GM21723 (cell line): Measurements from ENCODE around the gene LILRA6.
"Not testable (repeated sequence)": the region's sequence is repeated elsewhere in the genome, so short reads cannot be mapped to it uniquely, and the experiment has no call there.

Source experiments
- ATAC-seq: cut with Tn5 transposase; IDR thresholded peaks from one replicate; pipeline ENCODE4 v1.9.1; 2021; ENCODE audit warnings: mild to moderate bottlenecking, moderate library complexity; ENCODE audit not compliant: unreplicated experiment

LILRA6 gene

DNA sequence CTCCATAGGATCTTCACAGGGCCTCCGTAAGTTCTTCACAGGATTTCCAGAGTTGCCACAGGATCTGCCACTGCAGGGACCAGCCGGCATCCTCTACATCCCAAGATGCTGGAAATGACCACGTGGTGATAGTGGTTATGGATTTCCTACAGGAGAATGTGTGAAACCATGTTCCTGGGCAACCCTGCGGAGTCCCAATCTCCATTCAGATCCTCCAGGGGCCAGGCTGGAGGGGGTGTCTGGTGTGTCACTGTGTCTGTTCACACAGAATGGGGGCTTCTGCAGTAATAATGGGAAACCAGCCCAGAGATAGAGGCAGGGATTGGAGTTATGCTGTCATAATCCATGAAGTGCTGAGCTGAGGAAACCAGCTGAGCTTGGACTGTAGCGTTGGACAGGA, 8.6 kb downstream of the LILRA6 start:
- ATAC-seq = no peak

DNA sequence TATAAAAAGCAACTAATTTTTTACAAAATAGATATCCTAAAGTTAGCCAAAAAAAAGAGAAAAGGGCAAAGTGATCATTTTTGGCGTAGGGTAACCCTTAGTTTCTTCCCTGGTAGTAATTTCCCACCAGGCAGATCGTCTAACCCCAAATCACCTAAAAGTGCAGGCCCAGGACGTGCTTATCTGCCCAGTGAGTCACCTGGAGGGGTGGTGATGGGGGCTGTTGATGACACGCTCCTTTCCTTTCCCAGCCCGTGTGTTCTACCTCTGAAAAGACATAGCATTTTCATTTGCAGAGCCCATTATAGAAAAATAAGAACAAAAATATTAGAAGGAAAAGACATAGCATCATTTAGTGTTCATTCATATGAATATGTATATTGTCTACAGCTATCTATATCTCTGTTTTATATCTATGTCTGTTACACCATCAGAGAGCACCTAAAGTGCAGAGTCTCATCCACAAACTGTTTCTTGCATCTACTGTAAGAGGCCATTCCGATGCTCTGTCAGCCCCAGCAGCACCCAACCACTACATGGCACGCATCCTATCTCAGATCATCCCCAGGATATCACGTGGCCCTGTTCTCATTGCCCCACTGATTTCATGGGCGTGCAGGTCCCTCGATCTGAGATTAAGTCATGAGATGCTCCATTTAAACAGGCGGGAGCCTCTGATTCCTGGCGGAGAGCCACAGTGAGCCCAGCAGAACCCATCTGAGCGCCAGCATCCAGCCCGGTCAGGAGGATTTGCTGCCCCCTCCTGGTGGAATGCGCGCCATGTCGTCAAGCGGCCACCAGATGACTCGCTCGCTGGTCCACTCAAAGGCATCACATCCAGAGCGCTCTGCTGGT, 11.3 kb downstream of the LILRA6 start:
- no peak for ATAC-seq

DNA sequence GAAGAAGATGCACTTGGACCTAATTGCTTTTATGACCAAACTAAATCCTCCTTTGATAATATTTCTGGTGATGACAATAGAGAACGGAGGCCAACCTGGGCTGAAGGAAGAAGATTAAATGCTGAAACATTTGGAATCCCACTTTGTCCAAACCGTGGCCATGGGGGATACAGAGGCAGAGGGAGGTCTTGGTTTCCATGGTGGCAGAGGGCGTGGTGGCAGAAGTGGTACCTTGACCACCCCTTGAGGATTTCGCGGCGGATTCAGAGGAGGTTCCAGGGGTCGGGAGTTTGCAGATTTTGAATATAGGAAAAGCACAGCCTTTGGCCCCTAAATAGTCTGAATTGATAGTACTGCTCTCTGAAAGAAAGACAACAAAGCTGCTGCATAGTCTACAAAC, 12.6 kb downstream of the LILRA6 start:
- ATAC-seq = no peak

DNA sequence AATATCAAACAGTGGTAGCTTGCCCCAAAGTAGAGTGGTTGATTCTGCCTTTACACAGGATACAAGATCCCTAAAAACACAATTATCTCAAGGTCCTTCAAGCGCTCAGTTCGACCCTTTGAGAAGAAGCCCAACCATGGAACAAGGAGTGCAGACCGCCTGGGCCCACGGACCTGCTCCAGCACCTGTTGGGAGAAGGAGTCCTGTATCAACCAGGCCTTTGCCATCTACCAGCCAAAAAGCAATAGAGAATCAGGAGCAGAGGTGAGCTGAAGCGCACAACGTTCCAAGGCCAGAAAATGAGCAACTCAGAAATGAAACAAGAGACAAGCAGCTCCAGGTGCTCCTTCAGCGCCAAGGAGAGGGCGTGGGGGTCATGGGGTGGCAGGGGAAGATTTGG, 13.4 kb downstream of the LILRA6 start:
- no peak for ATAC-seq

DNA sequence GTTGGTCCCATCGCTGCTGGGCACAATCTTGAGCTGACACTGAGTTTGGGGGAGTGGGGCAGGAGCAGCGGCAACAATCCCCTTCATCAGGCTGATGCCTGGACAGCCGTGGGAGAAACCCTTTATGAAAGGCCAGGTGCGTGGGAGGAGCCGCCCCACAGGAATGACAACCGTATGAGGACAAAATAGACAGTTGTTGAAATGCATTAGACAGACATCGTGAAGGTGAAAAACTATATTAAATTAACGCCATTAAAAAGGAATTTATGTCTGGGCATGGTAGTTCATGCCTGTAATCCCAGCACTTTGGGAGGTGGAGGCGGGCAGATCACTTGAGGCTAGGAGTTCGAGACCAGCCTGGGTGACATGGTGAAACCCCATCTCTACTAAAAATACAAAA, 18.0 kb downstream of the LILRA6 start:
- not testable (repeated sequence) for ATAC-seq

DNA sequence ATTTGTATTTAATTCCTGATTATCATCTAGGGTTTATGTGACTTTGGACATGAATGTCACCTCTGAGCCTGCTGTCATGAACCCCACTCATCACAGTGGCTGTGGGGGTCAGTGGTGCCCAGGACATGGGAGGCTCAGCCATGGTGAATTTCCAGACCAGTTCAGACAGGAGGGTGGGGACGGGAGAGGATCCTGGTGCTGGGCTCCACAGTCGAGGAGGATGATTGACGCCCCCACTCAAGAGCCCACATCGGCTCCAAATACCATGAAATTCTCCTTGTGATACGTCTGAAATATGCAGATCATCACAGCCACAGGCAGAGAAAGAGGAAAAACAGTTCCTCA, 18.7 kb downstream of the LILRA6 start:
- ATAC-seq = not testable (repeated sequence)

DNA sequence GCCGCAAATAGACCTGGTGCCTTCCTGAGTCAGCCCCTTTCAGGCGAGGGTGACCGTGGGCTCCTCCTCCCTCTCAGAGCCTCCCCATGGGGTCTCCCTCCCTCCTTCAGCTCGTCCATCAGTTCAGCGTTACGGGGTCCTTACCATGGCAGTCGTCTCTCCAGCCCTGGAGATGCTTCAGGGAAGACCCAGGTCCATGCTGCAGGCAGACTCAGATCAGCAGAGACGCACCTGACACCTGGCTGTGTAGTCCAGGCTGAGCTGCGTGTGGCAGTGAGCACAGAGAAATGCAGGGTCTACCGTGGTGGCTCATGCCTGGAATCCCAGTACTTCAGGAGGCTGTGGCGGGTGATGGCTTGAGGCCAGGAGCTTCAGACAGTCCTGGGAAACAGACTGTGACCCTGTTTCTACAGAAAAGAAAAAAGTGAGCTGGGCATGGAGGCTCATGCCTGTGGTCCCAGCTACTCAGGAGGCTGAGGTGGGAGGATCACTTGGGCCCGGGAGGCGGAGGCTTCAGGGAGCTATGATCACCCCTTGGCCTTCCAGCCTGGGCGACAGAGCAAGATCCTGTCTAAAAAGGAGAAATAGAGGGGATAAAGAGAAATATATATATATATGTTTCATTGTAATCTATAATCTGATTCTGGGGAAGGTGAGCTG, 19.2 kb downstream of the LILRA6 start:
- ATAC-seq = not testable (repeated sequence)

DNA sequence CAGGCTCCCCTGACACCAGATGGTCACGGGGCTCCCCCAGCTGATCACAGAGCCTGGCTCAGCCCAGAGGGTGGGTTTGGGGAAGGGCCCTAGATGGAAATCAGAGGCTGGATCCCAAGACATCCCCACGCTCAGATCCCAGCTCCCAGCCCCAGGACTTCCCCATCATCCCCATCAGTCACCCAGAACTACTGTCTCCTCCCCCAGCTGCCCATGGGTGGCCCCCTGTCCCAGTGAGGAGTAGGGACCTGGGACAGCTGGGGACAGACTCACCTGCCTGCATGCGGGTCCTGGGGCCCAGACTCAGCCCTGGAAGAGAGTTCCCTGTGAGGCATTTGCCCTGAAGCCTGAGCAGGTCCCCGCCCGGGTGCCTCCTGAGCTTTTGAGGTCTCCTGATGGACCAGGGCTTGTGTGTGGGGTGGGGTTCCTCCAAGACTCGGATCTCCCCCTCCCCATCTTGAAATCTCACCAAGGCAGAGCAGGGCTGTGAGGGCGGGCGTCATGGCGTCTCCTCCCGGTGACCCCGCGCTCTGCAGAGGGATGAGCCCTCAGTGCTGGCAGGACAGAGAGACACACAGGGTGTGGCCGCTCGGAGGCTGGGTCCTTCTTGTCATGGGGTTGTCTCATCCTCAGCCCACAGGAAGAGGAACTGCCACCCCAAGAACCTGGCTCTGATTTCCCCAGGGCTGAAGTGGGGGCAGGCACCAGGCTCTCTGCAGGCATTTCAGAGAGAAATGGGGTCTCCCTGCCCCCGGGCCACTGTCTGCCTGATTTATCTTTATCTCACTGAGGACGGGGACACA, 19.9 kb downstream of the LILRA6 start, which contains the start of gene LILRB3:
Gene LILRB3, minus strand, starts transcription at position 534 of the 803 bp plus-strand sequence. Its CDS starts 31 bp downstream, at position 503.
- not testable (repeated sequence) for ATAC-seq

DNA sequence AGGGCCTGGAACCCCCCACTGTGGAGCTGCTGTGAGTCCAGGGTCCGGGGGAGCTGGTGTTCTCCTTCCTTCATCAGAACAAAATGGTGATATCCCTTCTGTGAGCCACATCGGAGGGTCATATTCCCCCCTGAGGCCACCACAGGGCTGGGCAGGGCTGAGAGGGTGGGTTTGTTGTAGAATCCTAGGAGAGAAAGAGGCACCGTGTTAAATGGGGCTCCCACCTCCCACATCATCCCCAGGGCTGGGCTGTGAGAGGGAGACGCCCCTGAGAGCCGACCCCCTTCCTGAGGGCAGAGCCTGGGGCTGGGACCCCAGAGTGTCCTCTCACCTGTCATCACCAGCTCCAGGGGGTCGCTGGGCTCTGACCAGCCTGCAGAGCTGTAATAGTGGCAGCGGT, 20.6 kb downstream of the LILRA6 start:
- ATAC-seq = not testable (repeated sequence)

DNA sequence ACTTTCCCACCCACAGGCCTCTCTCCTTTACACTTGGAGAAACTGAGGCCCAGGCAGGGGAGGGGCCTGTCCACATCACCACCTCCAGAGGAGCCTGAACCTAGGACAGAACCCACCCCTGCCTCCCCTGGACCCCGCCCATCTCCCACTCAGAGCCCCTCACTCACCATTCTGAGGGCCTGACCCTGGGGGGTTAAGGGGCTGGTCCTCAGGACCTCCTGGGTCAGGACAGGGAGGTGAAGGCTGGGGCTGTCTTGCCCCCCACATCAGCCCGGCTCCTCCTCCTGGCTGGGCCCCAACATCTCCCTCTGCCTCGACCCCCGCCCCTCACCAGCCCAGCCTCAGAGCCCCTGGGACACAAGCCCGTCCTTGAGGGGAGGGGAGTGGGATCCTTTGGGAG, 22.9 kb downstream of the LILRA6 start:
- ATAC-seq = not testable (repeated sequence)

DNA sequence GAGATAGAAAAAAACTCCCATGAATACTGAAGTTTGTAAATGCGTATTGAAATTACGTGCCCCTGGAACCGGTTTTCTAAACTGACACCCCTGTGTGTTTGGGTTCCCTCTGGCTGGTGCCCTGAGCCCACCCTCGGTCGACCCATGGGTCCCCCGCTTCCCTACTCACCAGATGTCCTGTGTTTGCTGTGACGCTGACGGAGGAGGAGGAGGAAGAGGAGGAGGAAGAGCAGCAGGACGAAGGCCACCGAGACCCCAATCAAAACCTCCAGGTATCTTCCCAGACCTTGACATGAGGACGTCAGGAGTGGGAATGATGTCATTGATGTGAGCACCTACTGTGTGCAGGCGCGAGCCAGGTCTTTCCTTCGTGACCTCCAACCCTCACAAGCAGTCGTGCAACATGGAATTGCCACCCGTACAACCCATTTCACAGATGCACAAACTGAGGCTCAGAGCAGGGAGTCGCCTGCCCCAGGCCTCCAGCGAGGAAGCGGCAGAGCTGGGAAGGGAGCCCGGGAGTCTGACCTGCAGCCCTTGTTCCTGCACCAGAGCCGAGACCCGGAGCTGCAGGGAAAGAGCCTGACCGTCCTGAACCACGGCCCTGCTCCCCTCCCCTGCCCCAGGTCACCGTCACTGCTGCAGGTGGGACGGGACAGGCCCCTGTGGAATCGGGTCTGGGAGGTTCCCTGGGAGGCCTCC, 23.5 kb downstream of the LILRA6 start:
- no peak for ATAC-seq

DNA sequence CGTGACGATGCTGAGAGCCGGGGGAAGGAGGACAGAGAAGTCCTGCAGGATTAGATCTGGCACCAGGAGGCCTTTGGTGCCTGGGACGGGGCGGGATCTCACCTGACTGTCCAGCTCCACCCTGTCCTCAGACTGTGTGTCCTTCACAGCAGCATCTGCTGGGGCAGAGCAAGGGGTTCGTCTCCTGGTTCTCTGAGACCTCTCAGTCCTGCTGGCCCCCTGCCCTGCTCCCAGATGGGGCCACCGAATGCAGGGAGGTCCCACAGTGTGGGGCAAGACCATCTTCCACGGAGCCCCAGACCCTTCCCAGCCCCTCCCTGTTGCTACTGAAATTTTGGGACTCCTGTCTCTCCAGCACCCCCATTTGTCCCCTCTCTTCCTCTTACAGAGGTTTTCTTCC, 24.3 kb downstream of the LILRA6 start:
- ATAC-seq = no peak

DNA sequence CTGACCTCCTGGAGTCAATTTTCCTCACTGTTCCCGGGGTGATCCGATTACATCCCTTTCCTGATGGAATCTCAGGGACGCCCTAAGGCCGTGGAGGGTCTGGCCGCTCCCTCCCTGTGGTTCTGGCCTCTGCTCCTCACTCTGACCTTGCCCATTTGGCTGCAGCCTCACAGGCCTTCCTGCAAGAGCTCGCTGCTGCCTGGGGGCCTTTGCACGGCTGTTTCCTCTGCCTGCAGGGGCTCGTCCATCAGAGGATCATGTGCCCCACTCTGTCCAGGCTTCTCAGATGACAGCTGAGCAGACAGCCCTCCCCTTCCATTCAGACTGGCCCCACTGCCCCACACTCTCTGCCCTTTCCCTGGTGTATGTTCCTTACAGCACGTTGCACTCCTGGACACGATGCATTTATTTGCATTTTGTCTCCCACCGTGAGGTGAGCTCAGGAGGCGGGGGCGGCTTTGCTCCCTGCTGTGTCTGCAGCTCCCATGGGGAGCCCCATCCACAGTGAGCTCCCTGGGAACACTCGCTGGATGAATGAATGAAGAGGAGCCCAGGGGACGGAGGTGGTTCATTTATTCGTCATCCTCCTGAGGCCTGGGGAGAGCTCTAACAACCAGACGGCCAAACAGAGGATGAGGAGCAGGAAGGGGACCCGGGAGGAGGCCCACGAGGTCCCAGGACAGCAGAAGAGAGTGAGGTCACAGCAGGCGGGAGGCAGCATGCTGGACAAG, 24.9 kb downstream of the LILRA6 start:
- not testable (repeated sequence) for ATAC-seq

DNA sequence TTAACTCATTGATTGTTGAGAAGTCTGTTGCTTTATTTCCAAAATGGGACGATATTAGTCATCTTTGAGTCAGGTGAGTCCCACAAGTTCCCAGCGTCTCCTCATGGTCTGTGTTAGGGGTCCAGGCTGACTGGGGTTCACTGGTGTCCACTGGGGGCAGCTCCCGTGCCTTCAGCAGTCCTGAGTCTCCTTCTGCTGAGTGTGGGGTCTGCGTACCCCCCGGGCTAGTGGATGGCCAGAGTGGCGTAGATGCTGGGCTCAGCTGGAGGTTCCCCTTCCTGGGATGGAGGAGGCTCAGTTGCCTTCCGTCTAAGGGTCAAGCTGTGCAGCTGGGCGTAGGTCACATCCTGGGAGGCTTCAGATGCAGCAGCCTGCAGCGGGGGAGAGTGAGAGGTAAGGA, 25.7 kb downstream of the LILRA6 start:
- ATAC-seq = no peak

DNA sequence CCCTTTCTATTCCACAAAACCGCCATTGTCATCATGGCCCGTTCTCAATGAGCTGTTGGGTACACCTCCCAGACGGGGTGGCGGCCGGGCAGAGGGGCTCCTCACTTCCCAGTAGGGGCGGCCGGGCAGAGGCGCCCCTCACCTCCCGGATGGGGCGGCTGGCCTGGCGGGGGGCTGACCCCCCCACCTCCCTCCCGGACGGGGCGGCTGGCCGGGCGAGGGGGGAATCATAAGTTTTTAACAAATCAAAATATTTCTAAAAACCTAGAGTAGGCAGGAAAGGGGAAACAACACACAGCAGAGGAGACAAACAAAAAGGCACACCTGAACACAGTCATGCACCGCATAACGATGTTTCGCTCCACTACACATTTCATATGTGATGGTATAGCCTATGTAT, 27.9 kb downstream of the LILRA6 start:
- ATAC-seq = not testable (repeated sequence)

DNA sequence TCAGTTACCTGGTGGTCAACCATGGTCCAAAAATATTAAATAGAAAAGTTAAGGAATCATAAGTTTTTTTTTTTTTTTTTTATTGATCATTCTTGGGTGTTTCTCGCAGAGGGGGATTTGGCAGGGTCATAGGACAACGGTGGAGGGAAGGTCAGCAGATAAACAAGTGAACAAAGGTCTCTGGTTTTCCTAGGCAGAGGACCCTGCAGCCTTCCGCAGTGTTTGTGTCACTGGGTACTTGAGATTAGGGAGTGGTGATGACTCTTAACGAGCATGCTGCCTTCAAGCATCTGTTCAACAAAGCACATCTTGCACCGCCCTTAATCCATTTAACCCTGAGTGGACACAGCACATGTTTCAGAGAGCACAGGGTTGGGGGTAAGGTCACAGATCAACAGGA, 28.4 kb downstream of the LILRA6 start:
- ATAC-seq = not testable (repeated sequence)

DNA sequence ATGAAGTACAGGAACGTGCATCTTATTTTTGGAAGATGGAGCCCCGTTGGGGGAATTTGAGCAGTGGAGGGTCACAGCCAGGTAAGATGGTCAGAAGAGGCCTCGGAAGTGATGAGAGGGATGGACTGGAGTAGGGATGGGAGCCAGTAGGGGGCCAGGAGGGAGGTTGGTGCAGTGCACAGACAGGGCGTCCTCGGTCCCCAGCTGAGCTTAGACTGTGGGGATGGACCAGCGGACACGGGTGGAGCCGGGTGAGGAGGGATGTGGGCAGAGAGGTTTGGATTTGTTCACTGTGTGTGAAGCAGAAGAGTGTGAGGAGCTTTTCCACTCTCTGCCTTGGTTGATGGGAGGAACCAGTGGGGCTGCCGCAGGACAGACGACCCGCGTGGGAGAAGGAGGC, 31.4 kb downstream of the LILRA6 start:
- no peak for ATAC-seq

DNA sequence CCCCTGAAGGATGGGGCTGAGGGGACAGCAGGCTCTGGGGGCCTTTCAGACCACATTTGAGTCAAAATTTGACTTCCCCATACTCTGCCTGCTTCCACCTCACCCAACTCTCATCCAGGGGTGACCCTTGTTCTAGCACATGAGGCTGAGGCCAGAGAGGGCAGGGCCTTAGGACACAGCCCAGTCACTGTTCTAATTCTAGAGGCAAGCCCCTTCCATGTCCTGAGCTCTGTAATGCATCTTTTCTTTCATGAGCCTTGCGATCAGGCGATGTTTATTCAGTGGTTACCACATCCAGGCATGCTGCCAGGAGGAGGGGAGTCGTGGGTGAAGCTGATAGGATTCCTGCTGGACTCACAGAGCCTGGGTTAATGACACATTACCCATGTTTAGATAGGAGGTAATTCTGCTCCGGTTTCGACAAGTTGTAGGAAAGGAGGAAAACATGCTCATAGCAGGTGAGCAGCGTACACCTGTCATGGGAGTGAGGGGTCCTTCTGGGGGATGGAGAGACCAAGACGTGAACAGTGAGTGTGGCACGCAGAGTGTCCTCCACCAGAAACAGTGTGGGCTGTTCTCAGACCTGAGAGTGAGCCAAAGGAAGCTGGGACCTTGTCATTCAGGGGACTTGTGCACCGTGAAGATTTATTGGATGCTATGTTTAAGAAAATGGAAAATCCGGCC, 32.6 kb downstream of the LILRA6 start:
- no peak for ATAC-seq

DNA sequence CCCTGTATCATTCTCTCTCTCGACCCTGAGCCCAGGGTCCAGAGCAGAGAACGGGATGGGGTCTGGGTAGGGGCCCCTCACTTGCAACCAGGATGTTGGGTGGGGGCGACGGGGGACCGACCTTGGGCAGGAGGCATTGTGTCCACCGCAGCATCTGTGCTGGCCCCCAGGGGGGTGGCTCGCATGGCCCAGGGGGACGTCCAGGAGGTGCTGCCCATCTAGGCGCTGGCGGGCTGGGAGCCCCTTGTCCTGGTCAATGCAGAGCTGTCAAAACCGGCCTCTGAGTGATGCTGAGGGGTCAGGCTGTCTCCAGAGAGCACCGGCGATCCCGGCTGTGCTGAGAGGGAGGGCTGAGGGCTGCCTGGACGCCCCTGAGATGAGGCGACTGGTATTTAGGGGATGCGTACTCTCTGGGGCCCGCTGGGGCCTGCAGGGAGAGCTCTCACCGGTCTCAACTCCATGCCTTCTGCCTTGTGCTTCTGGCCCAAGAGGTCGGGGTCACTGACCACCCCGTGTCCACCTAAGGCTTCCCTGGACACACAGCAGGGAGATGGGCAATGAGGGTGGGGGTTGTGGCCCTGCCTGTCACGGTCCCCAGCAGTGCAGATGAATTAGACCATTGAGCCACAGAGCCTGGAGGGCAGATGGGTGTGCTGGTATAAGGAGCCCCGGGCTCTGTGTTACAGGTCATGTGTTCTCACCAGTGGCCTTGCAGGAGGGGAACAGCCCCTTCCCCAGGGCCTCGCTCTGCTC, 33.4 kb downstream of the LILRA6 start:
- ATAC-seq = no peak
